IPS-NIHi7 (cell line): Measurements from ENCODE around the gene SNX33.
"Not testable (repeated sequence)": the region's sequence is repeated elsewhere in the genome, so short reads cannot be mapped to it uniquely, and the experiment has no call there.

Experiments used
- DNase-seq: peaks from one replicate; pipeline ENCODE4 v3.0.0; 2012; ENCODE audit warnings: mixed read lengths; ENCODE audit errors: extremely low spot score

Gene SNX33, protein sequence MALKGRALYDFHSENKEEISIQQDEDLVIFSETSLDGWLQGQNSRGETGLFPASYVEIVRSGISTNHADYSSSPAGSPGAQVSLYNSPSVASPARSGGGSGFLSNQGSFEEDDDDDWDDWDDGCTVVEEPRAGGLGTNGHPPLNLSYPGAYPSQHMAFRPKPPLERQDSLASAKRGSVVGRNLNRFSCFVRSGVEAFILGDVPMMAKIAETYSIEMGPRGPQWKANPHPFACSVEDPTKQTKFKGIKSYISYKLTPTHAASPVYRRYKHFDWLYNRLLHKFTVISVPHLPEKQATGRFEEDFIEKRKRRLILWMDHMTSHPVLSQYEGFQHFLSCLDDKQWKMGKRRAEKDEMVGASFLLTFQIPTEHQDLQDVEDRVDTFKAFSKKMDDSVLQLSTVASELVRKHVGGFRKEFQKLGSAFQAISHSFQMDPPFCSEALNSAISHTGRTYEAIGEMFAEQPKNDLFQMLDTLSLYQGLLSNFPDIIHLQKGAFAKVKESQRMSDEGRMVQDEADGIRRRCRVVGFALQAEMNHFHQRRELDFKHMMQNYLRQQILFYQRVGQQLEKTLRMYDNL

DNA sequence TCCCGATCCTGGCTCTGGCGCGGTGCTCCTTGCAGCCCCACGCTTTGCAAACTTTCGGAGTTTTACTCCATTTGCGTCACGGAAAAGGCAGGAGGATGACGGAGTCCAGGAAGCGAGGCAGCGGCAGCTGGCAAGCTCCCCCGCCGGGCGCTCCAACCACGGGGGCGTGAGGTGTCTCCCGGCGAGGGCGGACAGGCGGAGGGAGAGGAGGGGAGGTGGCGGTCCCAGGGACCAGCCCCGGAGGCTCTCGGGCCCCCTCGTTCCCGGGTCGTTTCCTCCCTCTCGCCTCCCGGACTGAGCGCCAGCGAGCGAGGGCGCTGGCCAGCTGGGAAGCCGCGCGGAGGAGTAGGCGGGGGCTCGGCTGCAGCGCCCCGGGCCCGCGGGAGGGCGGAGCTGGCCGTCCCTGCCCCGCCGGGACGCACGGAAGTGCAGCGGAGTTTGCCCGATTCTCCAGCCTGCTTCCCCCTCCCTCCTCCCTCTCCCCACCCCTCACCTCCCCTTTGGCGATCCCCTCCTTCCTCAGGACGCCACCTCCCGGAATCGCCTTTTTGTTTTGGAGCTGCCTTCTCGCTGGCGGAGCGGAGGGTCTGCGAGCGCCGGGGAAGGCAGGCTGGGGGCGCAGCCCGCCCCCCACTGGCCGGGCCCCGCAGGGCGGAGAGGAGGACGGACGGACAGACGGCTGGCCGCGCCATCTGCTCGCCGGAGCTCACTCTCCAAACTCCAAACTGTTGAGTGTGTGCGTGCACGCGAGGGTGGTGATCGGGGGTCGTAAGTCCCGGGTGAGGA, at the start of gene SNX33:
TSS of gene SNX33 (plus strand) at position 543 of the 786 bp plus-strand sequence. CDS start 1,191 bp downstream, outside the sequence.
- peak; percentile 91 for DNase-seq

GRCh38 chr15:75598361-75598760, 49.4 kb upstream of the SNX33 start:
- no peak for DNase-seq

DNA sequence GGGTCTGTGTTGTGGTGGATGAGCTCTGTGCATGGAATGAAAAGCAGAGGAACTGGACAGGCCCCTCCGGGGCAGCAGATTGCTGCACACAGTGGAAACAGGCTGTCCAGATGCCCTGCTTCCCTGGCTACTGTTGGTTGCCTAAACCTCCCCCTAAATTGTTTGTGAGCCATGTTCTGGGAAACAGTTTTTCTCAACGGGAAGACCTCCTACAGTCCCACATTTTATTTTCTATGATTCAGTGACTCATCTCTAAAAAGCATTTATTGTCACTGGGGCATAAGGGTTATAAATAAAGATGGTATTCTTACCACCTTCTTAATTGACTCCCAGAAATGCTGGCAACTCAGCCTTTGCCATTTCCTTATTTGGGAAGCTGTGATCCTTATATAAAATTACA, 48.3 kb upstream of the SNX33 start:
- no peak for DNase-seq

DNA sequence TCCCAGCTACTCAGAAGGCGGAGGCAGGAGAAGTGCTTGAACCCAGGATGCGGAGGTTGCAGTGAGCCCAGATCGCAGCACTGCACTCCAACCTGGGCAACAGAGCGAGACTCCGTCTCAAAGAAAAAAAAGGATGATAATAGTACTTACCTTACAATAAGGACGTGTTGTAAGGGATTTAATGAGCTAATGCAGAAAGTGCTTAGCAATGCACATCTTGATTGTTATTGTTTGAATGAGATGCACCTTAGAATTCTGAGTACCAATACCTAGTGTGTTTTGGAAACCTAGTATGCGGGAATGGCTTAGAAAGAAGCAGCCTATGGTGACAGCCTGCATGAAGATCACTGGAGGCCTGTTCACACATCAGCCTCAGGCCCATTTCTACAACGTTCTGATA, 41.7 kb upstream of the SNX33 start:
- DNase-seq, result no peak

DNA sequence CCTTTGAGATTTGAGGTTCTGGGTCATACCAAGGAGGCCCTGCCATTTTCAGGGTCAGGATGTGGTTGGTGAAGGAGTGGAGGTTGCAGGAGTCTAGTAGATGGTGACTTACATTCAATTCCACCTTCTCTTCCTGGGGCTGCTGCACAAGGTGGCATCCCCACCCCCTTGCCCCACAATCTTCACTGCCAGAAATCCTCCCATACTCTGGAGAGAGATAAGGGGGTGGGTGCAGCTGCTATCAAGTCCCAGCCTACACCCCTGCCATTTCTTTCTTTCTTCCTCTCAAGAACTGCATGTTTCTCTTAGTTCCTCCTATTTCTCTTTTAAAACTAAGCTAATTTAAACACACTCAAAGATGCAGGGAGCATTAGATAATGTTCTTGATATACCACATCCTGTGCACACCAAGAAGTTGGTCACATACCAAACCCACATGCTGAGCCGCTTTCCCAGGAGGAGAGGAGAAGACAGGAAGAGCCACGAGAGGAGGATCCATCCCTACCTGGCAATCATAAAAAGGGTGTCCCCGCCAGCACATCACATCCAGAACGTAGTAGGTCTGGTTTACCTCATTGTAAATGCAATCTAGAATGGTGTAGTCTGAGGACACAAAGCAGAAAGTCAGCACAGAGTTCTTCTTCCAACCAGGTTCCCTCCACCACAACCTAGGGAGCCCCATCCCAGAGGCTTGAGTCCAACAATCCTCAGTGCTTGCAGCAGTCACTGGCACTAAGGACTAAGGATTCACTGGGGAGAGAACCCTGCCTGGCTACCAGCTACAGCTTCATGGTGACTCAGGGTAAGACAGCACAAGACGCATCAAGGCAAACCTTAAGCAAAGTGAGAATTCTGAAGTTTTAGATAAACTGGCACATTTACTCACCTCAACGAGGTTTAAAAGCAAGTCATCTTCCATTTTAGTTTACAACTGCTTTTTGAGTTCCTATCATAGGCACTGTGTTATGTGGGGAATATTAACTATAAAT, 40.7 kb upstream of the SNX33 start:
- no peak for DNase-seq

DNA sequence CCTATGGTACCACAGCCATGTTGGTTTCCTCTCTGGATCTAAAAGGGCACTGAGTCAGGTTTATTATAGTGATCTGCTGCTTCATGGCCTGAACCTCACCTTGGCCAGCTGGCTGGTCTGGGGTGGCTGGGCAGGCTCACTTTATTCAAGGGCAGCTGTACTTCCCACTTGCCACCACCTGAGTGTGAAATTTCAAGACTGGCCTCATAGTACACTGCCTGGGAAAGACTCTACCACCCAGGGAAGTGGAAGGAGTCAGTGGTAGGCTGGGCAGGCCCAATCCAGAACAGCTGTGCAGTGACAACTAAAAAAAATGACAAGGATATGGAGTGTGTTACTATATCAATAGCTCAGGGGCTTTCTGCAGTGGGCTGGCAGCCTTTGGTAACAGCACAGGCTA, 30.9 kb upstream of the SNX33 start:
- DNase-seq, result no peak

DNA sequence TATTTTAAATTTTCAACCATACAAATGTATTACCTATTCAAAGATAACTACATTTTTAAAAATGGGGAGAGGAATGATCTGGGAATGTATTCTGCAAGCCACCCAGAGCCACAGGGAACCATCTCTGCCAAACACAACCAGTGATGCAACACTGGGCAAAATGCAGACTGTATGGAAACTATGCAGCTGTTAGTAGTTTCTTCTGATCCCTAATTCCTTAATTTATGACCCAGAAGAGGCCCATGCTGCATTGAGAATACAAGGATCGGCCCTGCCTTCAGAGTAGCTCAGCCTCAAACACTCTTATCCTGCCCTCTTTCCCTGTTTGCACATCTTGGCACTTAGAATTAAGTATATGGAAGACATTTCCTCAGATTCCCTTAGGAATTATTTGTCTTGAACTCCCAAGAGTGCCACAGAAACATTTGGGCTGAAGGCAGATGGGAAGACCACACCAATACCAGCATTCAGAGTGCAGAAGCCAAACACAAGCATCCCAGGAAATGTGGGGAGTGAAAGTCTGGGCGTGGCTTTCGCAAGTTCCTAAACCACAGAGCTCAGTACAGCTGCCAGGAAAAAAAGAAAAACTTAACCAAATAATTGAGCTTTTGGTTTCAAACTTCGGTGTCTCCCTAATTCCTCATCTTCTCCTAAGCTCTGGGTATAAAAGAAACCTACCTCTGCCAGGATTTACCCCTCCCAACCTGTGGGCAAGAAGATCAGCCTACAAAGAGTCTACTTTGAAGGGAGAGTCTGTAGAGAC, 27.5 kb upstream of the SNX33 start:
- no peak for DNase-seq

DNA sequence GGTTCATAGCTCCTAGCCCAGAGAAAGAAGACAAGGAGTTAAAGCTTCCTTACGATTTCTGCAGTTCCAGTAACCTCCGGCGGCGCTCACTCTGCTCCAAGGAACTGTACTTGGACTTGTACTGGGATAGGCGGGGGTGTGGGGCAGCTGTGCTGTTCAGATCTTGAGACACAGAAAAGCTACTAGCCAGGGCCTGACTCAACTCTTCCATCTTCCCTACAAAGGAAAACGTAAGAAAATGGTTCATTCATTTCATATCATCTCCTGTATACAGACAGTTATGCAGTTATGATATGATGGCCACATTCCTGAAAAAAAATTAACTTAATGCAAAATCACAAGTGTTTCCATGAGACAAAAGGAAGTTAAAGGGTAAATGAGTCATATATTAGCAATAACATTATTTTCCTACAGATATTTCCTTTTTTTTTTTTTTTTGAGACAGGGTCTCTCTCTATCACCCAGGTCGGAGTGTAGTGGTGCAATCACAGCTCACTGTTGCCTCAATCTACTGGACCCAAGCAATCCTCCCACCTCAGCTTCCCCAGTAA, 26.8 kb upstream of the SNX33 start:
- no peak for DNase-seq

DNA sequence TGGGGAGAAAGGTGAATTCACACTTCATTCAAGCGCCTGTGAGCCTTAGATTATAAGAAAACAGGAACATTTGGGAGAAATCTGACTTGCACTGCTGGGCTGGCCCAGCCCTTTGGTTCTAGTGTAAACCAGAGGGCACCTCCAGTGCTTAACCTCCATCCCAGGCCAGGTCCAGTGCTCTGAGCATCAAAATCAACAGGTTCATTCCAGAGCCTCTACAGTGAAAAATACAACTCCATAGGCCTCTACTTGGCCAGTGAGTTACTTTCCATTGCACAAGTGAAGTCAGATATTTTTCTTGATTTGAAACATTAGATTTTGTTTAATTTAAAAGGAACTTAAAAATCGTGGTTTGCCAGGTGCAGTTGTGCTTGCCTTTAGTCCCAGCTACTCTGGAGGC, 25.2 kb upstream of the SNX33 start:
- DNase-seq, result no peak

DNA sequence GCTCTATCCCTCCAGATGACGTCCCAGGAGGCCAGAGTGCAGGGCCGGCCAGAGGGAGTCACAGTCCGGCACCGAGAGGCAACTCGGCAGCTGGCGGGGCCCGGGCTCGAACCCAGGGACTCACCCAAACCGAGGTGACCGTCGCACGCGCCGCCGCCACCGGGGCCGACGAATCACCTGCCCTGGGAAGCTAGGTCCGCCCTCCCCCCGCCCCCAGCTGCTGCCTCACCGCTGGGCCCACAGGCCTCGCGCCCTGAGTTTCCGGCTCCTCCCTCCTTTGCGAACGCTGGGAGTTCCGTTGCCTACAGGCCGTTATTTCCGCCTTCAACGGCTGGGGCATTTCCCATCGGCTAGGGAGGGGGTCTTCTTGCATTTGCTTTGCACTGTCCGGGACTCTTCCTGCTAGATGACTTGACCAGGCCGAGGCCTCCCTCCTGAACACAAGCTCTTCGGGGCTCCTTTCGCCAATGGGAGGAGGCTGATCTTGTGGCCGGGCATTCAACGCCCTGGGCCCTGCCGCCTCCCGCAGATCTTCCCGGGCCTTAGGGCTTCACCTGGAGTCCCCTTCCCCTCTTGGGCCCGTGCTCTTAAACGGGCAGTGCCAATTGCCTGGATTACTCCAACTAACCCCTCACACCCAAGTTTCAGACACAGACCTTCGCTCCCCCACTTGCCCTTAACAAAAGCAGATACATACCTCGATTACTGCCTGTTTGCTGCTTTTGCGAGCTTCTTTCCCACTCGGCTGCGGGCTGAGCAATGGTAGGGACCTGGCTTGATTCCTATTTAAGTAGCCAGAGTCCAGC, 22.0 kb upstream of the SNX33 start, which contains the start of gene SNUPN:
TSS of gene SNUPN (minus strand) at position 184 of the 806 bp plus-strand sequence. CDS start 4,674 bp downstream, outside the sequence.
- peak; percentile 98 for DNase-seq

- no peak for DNase-seq
Measured at GRCh38 chr15:75631935-75632334, 15.8 kb upstream of the SNX33 start.

DNA sequence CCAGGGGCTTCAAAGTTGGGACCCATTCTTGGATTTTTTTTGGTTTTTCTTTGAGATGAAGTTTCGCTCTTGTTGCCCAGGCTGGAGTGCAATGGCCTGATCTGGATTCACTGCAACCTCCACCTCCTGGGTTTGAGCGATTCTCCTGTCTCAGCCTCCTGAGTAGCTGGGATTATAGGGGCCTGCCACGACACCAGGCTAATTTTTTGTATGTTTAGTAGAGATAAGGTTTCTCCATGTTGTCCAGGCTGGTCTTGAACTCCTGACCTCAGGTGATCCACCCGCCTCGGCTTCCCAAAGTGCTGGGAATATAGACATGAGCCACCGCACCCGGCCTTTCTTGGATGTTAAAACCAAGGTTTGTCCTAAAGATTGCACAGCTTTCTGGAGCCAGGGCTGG, 13.8 kb upstream of the SNX33 start:
- DNase-seq, result not testable (repeated sequence)

DNA sequence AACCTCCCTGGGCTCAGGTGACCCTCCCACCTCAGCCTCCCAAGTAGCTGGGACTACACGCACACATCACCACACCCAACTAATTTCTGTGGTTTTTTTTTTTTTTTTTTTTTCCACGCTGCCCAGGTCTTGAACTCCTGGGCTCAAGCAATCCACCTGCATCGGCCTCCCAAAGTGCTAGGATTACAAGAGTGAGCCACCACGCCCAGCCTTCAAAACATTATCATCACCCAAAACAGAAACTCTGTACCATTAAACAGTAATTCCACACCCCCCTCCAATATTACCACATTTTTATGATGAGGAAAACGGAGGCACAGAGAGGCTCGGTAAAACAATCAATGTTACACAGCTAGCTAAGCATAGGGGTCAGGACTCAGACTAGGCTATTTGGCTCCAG, 11.7 kb upstream of the SNX33 start:
- no peak for DNase-seq

DNA sequence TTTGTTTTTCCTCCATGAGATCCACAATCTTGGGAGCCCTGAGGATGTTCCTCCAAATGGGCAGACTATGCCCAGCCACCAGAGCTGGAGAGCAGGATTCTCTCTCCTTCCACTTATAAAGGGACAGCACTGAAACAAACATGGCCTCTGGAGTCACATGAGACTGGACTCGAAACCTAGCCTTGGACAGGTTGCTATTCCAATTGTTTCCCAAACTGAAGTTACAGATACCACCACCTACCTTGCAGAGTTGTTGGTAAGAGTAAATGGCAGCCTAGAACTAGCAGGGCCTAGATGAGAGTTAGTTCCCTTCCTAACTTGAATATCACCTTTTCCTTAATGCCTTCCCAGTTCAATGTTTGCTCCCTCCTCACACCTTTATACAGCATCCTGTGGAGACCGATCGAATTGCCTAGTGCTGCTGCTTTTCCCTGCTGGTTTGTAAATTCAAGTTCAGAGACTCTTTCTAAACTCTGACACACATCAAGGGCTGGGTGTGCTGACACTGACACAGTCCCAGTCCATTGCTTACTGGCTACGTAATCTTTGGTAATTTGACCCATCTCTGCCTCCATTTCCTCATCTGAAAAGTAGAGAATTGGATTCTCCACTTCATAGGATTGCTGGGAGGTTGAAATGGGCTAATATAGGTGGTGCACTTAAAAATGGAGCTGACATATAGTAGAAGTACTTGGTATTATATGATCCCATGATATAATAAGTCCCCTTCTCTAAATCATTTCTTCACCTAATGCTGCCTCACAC, 10.3 kb upstream of the SNX33 start:
- no peak for DNase-seq

GRCh38 chr15:75639191-75639708, 8.5 kb upstream of the SNX33 start:
- DNase-seq, result no peak

DNA sequence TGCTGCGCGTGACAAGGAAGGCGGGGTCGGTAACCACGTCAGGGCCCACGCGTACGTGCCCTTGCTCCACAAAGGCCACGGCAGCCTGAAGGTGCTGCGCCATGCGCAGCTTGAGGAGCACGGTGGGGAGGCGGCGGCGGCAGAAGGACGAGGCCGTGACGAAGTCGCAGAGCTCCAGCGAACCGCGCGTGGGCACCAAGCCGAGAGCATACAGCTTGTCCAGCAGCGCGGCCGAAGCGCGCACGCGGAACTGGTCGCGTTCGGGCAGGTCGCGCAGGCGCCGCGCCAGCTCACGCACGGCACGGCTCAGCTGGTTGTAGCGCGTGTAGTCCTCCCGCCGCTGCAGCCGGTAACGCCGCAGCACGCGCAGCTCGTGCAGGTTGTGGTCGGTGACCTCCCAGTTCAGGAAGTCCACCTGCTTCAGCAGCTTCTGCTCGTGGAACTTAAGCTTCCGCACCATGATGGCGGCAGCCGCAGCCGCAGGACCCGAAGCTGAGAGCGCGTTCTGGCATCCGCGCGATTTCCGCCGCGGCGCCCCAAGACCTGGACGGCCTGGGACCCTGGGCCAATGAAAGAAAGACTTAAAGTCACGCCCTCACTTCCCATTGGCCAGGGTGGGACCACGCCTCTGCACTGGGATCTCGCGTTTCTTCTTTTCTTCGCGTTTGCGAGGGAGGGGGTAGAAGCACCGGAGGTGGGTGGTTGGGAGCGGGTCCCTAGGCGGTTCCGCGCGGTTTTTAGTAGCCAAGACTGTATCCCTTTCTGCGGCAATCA, 7.8 kb upstream of the SNX33 start, which contains the start of gene IMP3:
TSS of gene IMP3 (minus strand) at position 516 of the 774 bp plus-strand sequence. CDS start at position 460, 56 bp downstream.
- DNase-seq, result peak; percentile 97

GRCh38 chr15:75640483-75641178, 7.1 kb upstream of the SNX33 start:
- peak; percentile 59 for DNase-seq
